Measurements from ENCODE around the gene SMG6.
"Not testable (repeated sequence)": the region's sequence is repeated elsewhere in the genome, so short reads cannot be mapped to it uniquely, and the experiment has no call there.

Gene SMG6

GRCh38 chr17:2019723-2020122, 283.9 kb downstream of the SMG6 start:
- DNase-seq: no peak

- no peak for DNase-seq
These were observed 284.7 kb downstream of the SMG6 start for GRCh38 chr17:2018716-2019510.

GRCh38 chr17:2017274-2017941, 286.2 kb downstream of the SMG6 start:
- DNase-seq: no peak

- DNase-seq: no peak
These were observed 287.1 kb downstream of the SMG6 start for GRCh38 chr17:2016494-2016893.

- no peak for DNase-seq
These were observed 288.3 kb downstream of the SMG6 start for GRCh38 chr17:2015314-2015713.

GRCh38 chr17:2013994-2014317, 289.6 kb downstream of the SMG6 start:
- no peak for DNase-seq

- not testable (repeated sequence) for DNase-seq
These were observed 290.2 kb downstream of the SMG6 start for GRCh38 chr17:2013220-2013993.

GRCh38 chr17:2012499-2012898, 291.1 kb downstream of the SMG6 start:
- no peak for DNase-seq

- DNase-seq: no peak
These were observed 291.9 kb downstream of the SMG6 start for GRCh38 chr17:2011411-2012371.
